GF-D8 (cell line): ENCODE measurements around the gene HOXA4.

Source experiments
- DNase-seq: peaks from one replicate; lab custom pipeline; 2025; lab: John Stamatoyannopoulos, UW

Gene HOXA4

GRCh38 chr7:27116962-27117886 is 13.3 kb downstream of the HOXA4 start:
- no peak for DNase-seq

DNA sequence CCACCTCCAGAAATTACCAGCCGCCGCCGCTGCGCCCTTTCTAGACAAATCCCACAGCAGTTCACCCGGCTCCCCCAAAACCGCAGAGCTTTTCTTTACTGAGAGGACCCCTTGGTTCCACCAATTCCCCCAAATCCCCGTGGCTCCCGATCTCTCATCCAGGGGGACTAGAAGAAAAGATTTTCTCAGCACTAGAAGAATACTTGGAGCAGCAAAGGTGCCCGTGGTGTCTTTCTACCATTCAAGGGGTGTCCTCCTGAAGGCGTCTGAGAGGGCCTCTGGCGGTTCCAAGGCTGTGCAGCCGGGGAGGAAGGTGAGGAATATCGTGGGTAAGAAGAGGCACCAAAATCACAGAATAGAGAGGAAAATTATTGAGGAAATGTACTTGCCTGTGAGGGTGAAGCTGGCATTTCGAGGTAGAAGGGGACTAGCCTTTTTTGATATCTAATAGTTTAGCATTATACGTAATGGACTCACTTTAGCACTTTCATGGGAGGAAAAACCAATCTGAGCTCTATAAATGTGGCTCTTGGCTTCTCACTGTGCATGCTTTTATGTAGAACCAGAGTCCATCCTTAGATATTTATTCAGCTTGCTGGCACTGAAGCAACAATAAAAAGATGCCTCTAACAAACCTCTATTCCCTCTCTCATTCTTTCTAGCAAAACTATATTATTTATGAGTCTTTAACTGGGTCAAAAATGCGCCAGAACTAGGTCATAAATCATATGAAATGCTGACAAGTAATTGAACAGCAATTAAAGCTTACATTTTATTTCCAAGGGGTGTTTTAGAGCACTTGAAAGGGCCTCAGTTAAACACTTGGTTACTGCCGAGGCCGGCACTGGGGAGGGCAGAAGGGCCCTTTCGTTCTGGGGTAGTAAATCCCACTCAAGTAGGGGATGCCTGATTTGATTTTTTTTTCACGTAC is 14.3 kb downstream of the HOXA4 start:
- no peak for DNase-seq

- no peak for DNase-seq
These were observed 15.1 kb downstream of the HOXA4 start for GRCh38 chr7:27115221-27116026.

DNA sequence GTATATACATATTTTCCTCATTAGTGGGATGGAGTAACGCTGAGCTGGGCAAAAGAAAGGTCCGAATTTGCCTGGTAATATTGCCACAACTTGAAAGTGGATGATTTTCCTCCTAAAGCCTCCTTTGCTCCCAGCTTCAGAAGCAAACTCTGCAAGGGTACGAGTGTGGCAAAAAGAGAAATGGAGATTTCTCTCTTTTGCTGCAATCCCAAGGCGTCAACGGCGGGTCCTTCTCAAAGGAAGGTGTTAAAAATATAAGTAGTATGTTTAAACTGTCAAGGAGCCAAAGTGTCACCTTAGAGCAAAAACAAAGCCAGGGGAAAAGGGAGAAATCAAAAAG is 15.7 kb downstream of the HOXA4 start:
- no peak for DNase-seq

DNA sequence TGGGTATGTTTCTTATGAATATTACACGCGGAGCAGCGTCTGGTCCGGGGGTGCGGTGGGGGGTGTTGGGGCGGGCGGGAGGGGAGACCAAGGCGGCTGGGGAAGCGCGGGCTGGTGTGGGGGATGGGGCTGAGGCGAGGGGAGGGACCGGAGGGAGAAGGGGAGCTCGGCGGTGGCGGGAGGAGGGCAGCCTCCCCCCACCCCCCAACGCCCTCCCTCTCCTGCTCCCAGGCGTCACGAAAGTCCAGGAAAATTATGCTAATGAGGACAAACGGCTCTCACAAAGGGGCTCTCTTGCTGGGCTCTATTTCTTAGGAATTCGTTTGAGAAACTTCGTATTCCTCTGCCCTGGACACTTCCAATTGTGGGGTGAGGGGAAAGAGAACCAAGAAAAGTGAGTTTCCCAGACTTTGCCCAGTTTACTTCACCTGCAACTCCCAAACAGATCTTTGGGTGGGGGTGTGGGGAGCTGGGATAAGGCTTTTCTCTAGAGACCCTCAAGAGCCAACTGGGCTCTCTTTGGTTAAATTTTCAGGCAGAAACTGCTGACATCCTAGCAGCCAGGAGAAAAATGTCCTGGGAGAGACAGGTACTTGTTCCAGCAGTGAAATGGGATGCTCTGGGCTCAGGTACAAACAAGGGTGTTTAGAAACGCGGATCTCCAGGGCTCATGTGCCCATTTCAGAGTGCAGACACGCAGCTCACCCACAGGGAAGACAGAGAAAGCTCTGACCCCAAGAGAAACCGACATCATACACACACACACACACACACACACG is 16.4 kb downstream of the HOXA4 start:
- DNase-seq = no peak

DNA sequence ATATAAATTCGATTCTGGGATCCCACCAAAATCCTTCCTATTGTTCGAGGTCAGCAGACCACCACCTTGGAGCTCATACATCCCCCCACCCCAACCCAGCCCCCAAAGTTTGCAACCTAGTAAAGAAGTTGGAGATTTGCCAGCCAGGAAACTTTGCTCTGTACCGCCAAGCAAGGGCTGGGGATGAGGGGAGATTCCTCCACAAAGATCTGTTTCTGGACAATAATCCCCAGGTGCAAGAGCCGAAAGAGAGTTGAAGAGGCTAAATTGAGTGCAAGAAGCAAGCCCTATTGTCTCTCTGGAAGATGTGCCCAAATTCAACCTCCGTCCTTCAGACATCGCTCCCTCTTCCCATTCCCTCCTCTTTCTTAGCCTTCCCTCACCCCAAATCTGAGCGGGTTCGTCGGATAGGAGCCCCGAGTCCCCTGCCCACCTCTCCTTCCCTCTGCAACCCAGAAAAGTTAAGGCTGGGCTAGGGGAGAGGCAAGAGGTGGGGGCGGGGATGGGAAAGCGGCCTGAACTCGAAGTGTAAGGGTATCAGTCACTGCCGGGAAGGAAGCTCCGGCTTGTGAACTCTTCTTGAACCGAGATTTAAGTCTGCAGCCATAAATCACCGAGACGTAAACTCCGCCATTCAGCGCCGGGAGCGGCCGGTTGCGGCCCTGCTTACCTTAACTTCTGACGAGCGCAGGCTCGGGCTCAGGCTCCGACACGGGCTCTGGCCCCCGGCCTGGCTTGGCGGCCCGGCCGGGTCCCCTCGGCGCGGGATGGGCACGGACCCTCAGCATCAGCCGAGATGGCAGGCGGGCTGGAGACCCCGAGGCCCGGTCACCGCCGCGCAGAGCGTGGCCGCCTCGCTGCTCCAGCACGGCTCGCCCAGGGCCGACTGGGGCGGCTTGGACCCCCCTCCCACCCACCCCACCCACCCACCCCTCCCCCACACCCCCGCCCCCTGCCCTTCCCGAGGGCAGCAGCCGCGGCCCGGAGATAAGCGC is 17.3 kb downstream of the HOXA4 start:
- DNase-seq = no peak

GRCh38 chr7:27112361-27112760 is 18.2 kb downstream of the HOXA4 start:
- DNase-seq = no peak

DNA sequence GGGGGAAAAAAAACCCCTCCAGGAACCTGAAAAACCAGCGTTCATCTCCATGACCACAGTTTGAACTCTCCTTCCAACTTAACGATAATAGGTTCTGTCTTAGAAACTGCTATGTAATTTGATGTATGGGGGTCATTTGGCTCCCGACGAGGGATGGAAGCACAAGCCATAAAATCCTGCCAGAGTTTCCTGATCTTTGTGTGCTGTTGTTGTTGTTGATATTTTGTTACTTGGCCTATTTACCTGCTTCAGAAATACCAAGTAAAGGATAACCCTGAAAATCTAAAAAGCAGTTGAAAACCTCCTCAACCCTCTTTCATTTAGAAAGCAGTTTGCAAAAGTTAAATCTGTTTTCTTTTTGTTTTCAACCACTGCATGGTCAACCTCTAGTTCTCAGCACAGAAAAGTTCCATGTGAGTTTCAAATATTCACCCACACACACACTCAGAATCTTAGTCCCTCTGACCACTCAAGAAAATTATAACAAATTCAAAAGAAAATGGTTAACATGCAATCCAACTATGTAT is 18.7 kb downstream of the HOXA4 start:
- no peak for DNase-seq

DNA sequence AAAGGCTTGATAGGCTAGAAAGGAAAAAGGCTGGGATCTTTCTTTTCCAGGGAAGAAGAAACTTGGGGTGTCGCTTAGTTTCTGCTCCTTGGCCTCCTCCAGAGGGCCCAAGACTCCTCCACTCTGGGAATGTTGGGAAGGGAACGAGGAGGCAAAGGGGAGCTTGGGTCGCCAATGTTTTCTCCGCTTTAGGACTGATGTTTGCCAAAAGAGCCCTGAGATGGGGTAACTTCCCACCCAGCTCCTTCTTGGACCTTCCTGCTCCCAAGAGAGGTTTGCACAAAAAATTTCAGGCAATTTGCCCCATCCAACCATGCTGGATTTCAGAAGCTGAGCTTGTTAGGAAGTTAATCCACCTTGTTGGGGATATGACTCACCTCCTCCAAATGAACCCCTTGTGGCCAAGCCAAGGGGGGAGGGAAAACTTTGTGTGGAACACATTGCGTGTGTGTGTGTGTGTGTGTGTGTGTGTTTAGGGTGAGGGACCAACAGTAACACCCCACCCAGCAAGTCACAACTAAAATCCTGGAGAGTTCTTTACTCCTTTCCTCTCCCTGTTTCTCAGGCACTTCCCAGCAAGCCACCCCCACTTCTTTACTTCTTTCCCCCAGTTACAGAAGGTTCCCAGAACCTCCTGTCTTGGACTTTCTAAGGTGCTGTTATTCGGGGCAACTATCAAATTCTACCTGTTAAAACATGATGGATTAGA is 19.4 kb downstream of the HOXA4 start:
- DNase-seq = no peak

- DNase-seq = no peak
These were observed 20.1 kb downstream of the HOXA4 start for GRCh38 chr7:27110186-27111031.

DNA sequence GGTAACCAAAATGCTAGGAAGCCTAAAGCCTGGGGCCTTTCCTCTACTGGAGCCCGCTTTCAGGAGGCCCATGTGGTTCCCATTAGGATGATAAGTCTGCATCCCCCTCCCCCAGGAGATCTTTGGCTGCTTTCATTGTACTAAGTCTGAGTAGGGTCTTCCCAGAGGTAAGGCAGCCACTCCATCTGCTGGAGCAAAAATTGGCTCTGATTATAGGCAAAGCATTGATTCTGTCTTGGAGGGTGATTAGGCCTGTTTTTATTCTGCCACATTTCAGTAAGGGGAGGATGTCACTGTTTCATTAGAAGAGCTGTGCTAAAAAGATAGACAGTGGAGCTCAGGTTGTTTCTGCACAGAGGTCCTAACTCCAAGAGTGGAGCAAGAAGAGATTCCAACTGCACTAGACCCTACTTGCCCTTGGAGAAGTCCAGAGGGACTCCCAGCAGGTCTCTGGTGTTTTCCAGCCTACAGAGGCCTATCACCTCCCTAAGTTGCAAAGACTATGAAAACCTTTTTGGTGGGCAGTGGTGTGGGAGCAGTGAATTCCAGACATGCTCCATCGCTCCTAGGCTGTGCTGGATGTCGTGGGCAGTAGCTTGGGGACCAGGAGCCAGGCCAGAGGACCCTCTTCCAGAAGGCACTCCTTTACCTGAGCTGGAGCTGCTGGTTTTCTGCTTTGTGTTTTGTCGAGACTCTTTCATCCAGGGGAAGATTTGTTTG is 20.9 kb downstream of the HOXA4 start:
- no peak for DNase-seq

DNA sequence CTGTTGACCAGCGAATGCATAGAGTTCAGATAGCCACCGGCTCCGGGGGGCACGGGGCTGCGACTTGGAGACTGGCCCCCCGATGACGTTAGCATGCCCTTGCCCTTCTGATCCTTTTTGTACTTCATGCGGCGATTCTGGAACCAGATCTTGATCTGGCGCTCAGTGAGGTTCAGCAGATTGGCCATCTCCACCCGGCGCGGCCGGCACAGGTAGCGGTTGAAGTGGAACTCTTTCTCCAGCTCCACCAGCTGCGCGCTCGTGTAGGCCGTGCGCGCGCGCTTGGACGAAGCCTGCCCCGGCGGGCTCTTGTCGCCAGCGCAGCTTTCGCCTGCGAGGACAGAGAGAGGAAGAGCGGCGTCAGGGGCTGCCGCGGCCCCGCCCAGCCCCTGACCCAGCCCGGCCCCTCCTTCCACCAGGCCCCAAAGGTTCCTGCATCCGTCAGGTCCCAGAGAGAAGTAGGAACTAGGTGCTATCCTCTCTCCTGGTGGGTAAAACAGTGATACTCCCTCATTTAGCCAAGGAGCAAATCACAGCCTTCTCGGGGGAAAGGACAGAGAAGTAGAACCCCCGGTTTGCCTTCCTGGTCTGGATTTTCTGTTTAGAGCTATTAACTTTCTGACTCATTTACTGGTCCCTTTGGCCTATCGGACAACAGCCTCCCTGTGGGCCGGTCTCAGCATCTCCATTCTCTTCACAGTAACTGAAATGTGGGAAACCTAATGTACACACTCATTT is 22.0 kb downstream of the HOXA4 start:
- no peak for DNase-seq

GRCh38 chr7:27107391-27108381 is 22.9 kb downstream of the HOXA4 start:
- no peak for DNase-seq

- DNase-seq = no peak
These were observed 23.7 kb downstream of the HOXA4 start for GRCh38 chr7:27106901-27107240.

GRCh38 chr7:27106181-27106900 is 24.2 kb downstream of the HOXA4 start:
- no peak for DNase-seq
